ENCODE results near the gene PID1.
"Not testable (repeated sequence)": the region's sequence is repeated elsewhere in the genome, so short reads cannot be mapped to it uniquely, and the experiment has no call there.

PID1 gene

DNA sequence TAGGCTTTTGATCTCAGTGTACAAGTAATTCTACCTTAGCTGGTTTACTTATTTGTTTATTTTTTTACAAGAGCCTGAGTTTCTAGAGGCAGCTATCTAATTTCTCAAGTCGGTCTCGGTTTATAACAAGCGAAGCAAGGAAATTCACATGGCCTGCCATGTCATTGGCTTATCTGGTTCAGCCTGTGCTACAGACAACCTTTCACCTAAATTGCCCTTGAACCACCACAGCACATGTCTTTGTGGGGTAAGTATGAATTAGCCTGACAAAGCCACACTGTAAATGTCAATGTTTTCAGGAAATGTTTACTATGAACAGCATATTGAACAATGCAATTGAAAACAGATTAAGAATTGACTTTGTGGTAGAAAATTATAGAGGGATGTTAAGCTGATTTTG, 167.1 kb downstream of the PID1 start:
- DNase-seq = no peak

DNA sequence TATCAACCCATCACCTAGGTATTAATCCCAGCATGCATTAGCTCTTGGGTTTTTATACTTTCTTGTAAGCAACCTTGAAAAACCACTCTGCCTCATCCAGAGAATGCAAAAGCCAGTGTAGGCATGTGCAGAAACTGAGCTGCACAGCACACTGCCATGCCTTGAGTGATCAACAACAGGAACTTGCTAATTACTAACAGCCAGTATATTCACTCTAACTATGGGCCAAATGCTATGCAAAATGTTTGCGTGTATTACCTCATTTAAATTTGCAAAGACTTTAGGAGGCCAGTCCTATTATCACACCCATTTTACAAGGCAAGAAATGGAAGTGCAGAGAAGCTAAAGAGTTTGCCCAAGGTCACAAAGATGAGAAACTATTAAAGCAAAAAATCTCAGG, 169.8 kb downstream of the PID1 start:
- DNase-seq = no peak

DNA sequence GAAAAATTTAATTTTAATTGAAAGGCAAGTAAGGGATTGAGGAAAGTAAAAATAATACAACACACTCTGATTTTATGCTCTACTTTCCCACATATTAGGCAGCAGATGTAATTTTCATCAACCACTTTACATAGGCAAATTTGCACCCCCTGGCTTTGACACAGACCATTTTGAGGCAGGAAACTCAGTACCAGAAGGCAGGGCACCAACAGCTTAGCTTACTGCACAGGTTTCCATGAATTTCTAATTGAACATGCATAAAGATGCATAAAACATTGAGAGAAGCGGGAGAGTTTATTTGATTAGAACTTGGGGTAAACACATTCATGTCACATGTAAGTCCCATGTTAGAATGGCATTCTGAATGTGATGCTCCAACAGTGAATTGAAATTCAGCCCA, 171.9 kb downstream of the PID1 start:
- no peak for DNase-seq

DNA sequence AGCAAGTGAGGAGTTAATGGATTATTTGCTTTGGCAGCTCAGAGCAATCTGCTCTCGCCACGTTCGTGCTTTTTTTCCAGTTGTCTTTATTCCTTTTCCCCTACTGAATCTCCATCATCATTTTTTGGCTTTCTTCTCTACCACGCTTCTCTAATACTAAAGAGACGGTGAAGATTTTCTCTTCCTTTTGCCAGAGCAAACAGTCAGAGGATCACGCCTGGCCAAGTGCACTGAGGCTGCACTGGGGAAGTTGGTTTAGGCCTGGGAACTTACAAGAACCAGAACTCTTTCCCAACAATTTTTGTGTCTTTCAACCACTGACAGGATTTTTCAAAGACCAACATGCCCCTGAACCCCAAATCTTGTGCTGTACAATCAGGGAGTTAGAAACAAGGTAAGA, 172.3 kb downstream of the PID1 start:
- DNase-seq = no peak

DNA sequence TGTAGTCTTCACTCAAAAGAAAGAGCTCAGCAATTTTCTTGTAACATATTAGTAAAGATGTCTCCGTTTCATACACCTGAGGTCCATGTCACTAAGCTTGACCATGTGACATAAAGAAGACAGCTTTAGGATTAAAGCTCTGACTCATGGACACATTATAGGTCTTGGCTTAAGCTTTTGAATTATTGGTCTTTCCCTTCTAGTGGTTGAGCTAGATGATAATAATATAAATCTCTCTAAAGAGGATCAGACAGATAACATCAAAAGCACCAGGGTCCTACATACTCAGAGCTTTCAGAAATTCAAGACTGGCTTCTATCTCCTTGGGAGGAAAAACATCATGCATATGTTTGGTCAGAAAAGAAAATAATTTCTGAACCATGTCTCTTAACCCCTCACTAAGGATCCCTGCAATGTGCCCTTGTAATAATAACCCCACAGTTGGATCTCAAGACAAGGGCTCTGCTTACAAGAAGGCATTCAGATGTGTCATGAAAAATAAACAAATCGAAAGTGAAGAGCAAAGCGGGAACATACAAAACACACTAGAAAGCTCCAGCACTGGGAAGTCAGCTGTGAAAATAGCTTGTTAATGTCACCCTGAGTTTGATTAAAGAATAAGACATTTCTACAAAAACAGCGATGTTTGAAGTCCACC, 174.5 kb downstream of the PID1 start:
- no peak for DNase-seq

DNA sequence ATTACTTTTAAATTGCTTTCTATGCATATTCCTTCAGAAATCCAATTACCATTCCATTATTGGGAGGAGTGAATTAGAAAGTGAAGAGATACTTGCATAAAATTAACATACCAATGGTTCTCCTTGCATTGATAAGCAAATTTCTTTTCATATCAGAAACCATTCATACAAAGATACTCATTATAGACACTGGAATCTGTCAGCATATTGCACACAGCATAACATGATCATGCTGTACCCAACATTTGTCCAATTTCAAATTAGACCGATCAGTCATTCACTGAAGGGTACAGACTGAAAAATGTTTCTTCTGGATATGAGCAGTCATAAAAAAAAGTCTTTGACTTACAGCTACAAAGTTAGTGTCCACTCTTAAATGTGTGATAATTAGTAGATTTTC, 175.6 kb downstream of the PID1 start:
- no peak for DNase-seq

DNA sequence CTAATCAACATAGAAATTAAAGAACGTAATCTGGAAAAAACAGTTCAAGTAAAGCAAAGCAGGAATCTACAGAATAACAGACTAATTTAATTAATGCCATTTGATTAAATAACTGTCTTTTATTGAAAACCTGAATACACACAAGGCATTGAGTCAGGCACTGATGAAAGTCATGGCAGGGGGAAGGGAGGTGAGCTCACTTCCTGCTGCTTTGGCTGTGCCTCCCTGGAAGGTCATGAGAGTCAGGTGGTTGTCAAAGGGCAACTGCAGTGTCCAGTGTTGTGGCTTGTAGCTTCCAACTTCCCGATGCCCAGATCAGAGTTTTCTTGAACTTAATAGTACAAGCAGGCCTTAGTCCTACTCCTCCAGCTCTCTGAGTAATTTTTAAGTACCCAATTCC, 180.9 kb downstream of the PID1 start:
- no peak for DNase-seq

DNA sequence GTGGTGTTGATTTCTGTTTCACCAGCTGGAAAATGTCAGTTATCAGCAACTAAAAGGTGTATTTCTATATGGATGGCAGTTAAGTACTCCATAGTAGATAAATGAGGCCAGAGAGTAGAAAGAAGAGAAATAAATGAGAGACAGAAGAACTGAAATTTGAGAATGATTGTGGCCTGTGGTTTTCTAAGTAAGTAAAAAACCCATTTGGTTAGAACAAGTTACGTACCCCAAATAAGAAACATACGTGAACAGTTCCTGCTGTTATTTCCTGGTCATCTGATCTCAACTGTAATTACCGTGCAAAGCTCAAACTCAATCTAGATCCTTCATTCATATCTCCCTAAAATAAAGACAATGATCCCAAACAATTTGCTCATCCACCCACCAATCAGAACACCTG, 181.3 kb downstream of the PID1 start:
- DNase-seq = no peak

DNA sequence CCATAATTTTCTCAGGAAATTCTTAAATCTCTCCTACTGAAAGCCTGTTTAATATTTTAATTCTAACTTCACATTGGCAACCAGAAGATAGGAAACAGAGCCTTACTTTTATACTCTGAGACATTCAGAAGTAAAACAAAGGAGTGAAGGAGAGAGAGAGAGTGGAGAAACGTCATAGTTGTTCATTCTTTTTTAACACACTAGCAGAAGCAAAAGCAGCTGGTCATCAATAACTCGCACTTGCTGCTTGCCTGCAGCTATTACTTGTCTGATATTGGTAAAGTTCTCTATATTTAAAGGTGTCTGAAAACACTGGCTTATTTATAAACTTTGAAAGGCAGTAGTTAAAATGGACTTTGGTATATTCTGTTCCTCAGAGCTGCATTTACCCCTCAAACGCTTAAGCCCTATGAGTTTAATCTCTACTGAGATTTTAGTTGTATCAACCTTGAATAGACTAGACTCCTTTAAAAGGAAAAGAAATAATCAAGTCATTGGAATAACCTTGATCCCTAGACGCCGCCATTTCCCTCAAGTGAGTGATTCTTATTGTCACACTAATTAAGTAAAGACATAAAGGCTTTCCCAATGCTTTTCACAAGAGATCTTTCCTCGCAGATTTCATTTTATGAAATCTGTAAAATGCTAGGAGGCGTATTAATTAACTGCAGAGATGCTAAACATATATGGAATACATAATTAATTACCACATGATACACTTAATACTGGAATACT, 182.0 kb downstream of the PID1 start:
- DNase-seq = no peak

DNA sequence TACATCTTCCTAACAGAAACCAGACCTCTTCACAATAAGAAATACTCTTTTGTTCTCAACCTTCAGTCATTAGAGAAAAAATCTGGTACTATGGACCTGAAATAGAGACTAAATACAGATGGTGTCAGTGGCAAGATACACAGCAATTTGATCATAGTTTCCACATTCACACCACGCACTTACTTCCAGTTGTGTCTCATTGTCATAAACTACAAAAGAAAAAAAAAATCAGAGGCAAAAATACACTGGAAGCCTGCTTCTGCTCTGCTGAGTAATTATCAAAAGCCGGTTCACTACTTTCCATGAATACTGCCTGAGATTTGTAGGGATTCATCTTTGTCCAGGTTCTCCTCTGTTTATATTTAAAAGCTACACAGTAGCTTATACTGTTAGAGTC, 182.6 kb downstream of the PID1 start:
- DNase-seq = no peak

DNA sequence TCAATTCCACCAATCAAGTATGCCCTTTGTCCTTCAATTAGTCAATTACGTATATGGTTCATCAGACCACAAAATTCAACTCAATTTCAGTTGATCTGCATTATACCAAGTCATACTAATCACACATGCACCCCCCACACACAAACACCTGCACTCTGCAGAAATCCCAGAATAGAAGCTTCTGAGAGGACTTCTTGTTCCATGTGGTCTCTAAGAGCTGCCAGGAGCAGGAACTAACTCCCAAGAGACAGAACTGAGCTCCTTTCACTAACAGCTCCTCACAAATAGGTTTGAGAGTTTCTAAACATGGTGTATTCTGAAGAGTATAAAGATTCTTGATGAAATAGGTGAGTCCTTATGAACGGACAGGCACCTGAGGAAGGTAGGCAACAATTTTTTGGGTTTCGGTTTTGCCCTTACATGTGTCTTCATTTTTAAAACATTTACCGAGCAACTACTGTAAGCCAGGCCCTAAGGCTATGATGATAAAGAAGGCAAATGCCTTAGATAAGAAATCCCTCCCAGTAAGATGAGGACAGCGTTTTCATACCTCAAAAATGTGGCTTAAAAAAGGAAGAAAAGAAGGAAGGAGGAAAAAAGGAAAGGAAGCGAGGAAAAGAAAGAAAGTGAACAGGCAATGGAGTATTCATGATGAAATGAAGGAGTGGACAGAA, 183.1 kb downstream of the PID1 start:
- no peak for DNase-seq

DNA sequence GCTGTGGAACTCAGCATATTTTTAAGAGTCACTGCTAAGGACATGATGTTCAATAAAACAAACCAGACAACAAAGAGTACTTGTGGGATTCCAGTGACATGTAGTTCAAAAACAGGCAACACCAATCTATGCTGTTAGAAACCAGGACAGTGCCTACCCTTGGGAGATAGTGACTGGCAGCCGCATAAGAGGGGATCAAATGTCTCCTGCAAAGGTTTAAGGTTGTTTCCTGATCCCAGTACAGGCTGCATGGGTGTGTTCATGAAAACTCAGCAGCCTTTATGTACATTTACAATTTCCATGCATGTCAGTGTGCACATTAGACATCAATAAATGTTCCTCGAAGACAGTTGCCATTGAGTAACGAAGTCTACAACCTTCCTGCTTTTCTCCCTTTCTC, 183.8 kb downstream of the PID1 start:
- no peak for DNase-seq

DNA sequence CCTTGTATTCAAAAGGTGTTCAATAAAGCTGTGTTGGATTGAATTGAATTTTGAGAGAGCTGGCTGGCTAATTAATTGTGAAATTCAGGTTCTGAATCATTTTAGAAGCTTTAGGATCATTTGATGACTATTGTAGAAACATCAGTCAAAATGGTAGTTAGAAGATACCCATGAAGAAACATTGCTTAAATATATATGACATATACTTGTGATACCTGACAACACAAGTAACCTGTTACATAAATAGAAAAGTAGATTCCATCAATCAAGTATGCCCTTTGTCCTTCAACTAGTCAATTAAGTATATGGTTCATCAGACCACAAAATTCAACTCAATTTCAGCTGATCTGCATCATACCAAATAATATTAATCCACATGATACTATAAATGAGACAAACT, 185.6 kb downstream of the PID1 start:
- DNase-seq = no peak

DNA sequence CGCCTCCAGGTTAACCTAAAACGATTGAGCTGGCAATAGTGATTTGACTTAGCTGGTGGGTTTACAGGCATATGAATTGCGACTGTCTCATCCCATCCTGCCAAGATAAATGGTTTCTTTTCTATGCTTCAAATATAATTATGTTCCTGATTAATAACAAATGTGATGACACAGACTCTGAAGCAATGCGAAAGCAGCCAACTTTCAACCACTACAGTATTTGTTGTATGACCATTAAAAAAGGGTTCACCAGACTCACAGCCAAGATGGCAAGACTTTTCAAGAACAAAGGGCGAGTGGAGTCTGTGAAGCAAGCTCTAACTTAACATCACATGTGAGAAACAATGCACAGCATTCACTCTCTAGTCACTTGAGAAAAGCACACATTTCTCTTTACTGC, 186.6 kb downstream of the PID1 start:
- no peak for DNase-seq

DNA sequence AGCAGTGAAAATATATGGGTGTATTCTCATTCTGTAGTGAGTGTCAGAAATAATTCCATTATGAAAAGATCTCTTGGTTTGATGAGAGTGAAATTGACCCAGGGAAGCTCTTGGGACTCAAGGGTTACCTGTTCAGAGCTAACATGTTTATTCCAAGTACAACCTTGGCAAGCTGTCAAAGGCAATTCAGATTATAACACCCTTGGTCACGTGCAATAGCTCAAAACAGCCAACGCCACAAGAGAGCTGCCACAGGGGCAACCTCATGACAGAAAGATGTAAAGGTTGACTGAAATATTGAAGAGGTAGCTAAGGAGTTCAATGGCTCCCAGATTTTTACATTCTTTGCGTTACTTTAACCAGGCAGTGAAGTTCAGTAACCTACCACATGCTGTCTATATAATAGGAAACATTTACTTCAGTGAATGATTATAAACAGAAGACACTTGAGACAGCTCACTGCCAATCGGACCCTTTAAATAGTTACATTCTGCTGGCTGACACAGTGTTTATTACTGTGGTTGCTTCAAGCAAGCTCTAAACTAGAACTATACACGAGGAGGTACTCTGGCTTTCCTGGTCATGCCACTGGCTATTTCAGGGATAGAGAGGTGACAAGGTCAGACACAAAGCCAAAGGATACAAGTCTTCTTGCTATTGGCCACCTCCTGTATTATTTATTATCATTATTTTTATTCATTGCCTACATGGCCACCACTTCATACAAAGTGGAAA, 187.3 kb downstream of the PID1 start:
- DNase-seq = peak; percentile 86

DNA sequence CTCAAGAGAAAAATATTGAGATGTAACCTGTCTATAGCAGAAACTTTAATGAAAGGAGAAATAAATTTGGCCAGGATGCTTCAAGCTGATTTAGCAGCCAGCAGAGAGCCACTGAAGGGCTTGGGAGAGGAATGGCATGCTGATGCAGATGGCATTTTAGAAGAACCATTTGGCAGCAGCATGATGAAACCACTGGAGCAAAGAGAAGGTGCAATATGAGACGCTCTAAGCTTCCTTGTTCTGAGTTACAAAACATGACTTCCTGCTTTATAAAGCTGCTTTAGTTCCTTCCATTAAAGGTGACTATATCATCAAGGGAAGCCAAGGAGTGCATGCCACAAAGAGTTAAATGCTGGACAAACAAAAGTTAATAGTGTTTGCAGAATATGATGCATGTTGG, 189.7 kb downstream of the PID1 start:
- DNase-seq = no peak

DNA sequence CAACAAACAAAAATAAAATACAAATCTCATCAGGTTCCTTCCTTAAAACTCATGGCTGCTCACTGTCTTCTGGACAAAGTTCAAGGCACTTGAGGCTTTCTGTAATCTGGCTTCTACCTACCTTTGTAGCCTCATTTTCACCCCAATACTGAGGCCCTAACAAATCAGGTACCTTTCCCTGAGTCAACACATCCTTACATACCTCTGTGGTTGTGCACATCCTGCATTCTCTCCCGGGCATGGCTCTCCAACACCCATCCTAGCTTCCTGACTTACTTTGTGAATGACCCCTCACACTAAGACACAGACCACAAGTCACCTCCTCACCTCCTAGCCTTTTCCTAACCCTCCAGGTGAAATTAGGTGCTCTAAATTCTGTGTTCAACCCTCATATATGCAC, 190.9 kb downstream of the PID1 start:
- no peak for DNase-seq

DNA sequence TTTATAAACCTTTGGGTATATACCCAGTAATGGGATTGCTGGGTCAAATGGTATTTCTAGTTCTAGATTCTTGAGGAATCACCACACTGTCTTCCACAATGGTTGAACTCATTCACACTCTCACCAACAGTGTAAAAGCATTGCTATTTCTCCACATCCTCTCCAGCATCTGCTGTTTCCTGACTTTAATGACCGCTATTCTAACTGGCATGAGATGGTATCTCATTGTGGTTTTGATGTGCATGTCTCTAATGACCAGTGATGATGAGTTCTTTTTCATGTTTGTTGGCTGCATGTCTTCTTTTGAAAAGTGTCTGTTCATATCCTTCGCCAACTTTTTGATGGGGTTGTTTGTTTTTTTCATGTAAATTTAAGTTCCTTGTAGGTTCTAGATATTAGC, 194.2 kb downstream of the PID1 start:
- not testable (repeated sequence) for DNase-seq

DNA sequence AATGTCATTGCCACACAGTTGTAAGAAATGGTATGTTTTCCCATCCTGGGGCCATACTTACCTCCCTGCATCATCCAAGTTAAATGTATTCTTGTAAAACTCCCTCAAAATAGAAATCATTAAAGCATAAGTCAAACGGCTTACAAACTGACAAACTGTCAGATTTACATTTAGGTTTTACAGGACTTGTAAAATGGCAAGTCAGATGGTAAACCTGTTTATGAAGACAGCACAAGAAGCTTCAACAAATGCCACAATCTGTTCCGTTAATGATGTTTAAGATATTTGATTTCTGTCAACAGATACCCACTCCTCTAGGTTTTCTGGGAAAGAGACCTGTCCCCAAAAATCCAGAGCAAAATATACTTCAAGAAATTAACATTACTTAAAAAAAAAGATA, 197.2 kb downstream of the PID1 start:
- DNase-seq = no peak

DNA sequence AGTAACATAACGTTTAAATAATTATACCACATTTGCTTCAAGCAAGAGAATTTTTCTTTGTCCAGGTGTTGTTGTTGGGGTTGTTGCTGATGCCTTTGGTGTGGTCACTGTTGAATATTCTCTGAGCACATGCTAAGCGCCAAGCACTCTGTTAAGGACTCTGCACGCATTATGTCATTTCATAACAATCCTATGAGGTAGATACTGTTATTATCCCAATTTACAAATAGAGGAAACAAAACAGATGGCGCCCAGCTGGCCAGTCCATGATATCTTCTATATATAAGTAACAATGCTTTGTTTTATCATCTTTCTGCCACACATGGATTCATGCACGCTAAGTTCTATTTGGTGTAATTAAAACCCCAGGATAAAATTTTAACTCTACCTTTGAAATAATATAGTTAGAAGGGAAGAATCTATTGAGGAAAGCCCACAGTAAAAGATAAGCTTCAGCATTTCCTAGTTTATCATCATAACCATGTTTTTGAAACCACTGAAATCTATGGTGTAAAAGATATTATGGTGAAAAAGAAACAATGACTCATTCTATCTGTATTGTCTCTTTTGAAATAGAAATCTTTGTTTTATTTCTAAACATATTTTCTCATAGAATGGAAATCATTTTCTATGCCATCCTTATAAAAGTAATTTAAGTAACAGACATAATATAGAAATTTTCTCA, 199.7 kb downstream of the PID1 start:
- DNase-seq = no peak

DNA sequence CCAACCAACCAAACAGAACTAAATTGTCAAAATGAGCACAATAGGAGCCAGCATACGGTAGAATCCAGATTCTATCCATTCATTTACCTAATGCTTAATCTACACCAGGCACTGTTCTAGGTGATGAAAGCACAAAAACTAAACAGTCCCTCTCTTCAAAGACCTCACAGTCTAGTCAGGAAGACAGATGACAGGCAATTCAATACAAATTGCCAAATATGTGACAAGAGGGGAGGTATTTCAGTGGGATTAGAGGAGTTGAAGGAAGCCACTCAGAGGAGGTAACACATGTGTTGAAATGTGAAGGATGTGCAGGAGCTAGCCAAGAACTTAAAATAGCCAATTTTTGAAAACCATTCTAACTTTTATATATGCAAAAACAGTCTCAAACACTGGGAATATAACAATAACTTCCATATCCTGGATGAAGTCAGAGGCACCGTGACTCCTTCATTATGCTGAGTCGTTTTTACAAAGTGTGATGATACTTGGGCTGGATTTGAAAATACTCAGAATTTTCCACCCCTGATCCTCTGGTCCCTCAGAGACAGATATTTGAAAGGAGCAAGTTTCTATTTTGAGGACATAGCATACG, 204.9 kb downstream of the PID1 start:
- no peak for DNase-seq

DNA sequence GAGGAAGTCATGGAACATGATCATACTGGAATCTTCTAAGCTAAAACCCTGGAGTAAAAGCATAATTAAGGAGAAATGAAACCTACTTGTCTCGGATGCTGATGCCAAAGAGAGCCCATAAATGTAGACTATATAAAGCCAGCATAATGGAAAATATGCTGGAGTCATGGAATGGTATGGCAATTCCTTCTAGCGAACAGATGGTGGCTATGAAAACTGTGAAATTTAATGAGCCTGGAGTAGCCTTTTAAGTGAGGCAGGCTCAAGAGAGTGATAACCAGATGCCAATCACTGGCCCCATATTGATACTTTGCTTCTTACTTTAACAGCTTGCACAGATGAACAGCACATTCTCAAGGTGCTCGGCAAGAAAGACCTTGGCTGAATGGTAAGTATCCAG, 206.3 kb downstream of the PID1 start:
- no peak for DNase-seq

DNA sequence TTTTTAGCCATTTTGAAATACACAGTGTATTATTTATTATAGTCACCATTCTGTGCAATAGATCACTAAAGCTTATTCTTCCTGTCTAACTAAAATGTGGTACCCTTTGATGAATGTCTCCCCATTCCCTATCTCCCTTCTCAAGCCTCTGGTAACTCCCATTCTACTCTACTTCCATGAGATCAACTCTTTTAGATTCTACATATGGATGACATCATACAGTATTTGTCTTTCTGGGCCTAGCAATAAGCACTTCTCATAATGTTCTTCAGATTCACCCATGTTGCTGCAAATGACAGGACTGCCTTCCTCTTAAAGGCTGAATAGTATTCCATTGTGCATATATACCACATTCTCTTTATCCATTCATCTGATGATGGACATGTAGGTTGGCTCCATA, 210.9 kb downstream of the PID1 start:
- DNase-seq = no peak

Measured in NCI-H510A (cell line).